ENCODE data around the gene CLPSL1.

Gene CLPSL1

DNA sequence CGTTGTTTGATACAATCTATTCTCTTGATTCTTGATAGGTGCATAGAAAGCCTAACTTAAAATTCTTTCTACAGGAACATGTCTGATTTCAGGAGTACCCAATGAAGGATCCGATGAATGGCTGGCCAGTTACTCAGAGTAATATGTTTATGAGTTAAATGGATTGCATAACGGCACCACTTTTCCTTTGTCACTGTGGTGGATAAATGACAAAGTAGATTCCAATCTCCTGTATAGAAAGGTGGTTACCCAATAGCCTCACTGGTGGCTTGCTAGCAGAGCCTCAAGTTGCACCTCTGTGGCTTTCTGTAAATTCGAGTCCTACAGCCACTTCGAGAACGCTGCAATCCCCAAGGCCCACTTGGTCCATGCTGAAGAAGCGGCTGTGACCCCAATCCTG lies 52.7 kb downstream of the CLPSL1 start:
- H3K4me1 ChIP-seq (ENCODE audit: control insufficient read depth, insufficient read depth, low read length): no peaks in the 10 kb centered on the region
- no peak overlapping the region for H3K4me2 ChIP-seq (ENCODE audit: low read length)
- H3K9me3 ChIP-seq (replicated peaks; ENCODE audit: low read length): no peaks in the 10 kb centered on the region
- H3K9ac ChIP-seq (ENCODE audit: low read depth, low read length): no peak overlapping the region
- H3K36me3 ChIP-seq (ENCODE audit: insufficient read depth, low read length): peaks cover 42% of the 10 kb centered on the region
- H3K27me3 ChIP-seq (ENCODE audit: control insufficient read depth, insufficient read depth, low read length): no peaks in the 10 kb centered on the region
- no peak overlapping the region for H3K4me3 ChIP-seq (ENCODE audit: low read length)

Measured in skeletal muscle satellite cell (primary cell).